ENCODE measurements around the gene MDK.
A peak's percentile ranks its signal among the peaks of the same experiment; 100 is the strongest.
"Not testable (repeated sequence)": the region's sequence is repeated elsewhere in the genome, so short reads cannot be mapped to it uniquely, and the experiment has no call there.

MDK gene

GRCh38 chr11:46369458-46370152, 11.9 kb upstream of the MDK start:
- DNase-seq = peak; percentile 27

- no peak for DNase-seq
These were observed 11.2 kb upstream of the MDK start for GRCh38 chr11:46370253-46370652.

GRCh38 chr11:46371262-46371661, 10.2 kb upstream of the MDK start:
- DNase-seq = not testable (repeated sequence)

GRCh38 chr11:46372086-46372485, 9.4 kb upstream of the MDK start:
- no peak for DNase-seq

- not testable (repeated sequence) for DNase-seq
These were observed 9.0 kb upstream of the MDK start for GRCh38 chr11:46372501-46372900.

- no peak for DNase-seq
These were observed 7.4 kb upstream of the MDK start for GRCh38 chr11:46373787-46374740.

- DNase-seq = no peak
These were observed 6.7 kb upstream of the MDK start for GRCh38 chr11:46374815-46375214.

- no peak for DNase-seq
These were observed 5.9 kb upstream of the MDK start for GRCh38 chr11:46375392-46376101.

GRCh38 chr11:46376258-46377050, 5.0 kb upstream of the MDK start:
- DNase-seq = no peak

- DNase-seq = no peak
These were observed 4.2 kb upstream of the MDK start for GRCh38 chr11:46377290-46377689.

- no peak for DNase-seq
These were observed 3.6 kb upstream of the MDK start for GRCh38 chr11:46377831-46378230.

GRCh38 chr11:46378296-46378695, 3.2 kb upstream of the MDK start:
- DNase-seq = no peak

- no peak for DNase-seq
These were observed 2.5 kb upstream of the MDK start for GRCh38 chr11:46378811-46379481.

GRCh38 chr11:46379482-46380293, 1.8 kb upstream of the MDK start:
- DNase-seq = peak; percentile 54

GRCh38 chr11:46380340-46381047, 975 bp upstream of the MDK start:
- DNase-seq = peak; percentile 34

- no peak for DNase-seq
These were observed 563 bp downstream of the MDK start for GRCh38 chr11:46381819-46382645.

- DNase-seq = peak; percentile 34
These were observed 1.4 kb downstream of the MDK start for GRCh38 chr11:46382646-46383403.

GRCh38 chr11:46383404-46383758, 1.9 kb downstream of the MDK start:
- no peak for DNase-seq

Measured in DMS153 (cell line).